Spleen (tissue), 11 donors: ENCODE results near the gene SLC35F1. TPM values are rescaled to one million over a fixed set of nuclear protein-coding genes. Genes with fewer than 3 reads are reported as not detected.

ENCODE experiments used
- DNase-seq: peaks from one replicate; pipeline ENCODE4 v3.0.0-alpha.2; 2020
- H3K27ac ChIP-seq, 8 donors: fragments of 200-600 bp; sonication (generic) in 7 of 8; 1 replicate in 4 of 8; 2 replicates in 4 of 8; pipeline versions ENCODE4 v1.5.0 to v1.8.0; 2016 to 2021; ENCODE audit warnings: inconsistent platforms in 4 of 8, mild to moderate bottlenecking in 4 of 8, moderate library complexity in 1 of 8
- H3K27me3 ChIP-seq, 7 donors: fragments of 200-600 bp; sonication (generic) in 6 of 7; replicated peaks in 1 of 7; 1 replicate in 4 of 7; 2 replicates in 3 of 7; pipeline versions ENCODE4 v1.5.0 to v1.8.0; 2016 to 2021; ENCODE audit warnings: inconsistent platforms in 3 of 7, mild to moderate bottlenecking in 1 of 7
- H3K36me3 ChIP-seq, 6 donors: fragments of 200-600 bp; sonication (generic) in 5 of 6; 1 replicate in 4 of 6; 2 replicates in 2 of 6; pipeline versions ENCODE4 v1.5.0 to v1.8.0; 2016 to 2021; ENCODE audit warnings: inconsistent platforms in 2 of 6
- H3K4me1 ChIP-seq, 6 donors: fragments of 200-600 bp; sonication (generic) in 5 of 6; 1 replicate in 3 of 6; 2 replicates in 3 of 6; pipeline versions ENCODE4 v1.5.0 to v1.8.0; 2016 to 2021; ENCODE audit warnings: inconsistent platforms in 3 of 6
- H3K4me3 ChIP-seq, 8 donors: fragments of 200-600 bp; sonication (generic) in 7 of 8; 1 replicate in 4 of 8; 2 replicates in 4 of 8; pipeline versions ENCODE4 v1.5.0 to v1.8.0; 2016 to 2021; ENCODE audit warnings: inconsistent platforms in 4 of 8, mild to moderate bottlenecking in 4 of 8, moderate library complexity in 2 of 8
- H3K9me3 ChIP-seq, 8 donors: fragments of 200-600 bp; sonication (generic) in 7 of 8; 1 replicate in 4 of 8; 2 replicates in 4 of 8; pipeline versions ENCODE4 v1.5.0 to v1.8.0; 2016 to 2021; ENCODE audit warnings: inconsistent platforms in 4 of 8
- CTCF ChIP-seq, 11 experiments: fragments of 200-600 bp in 7 of 11; fragments of 450-650 bp in 4 of 11; sonication (generic) in 4 of 11; IDR thresholded peaks in 8 of 11; conservative IDR thresholded peaks in 3 of 11; 1 replicate in 7 of 11; 2 replicates in 4 of 11; pipeline versions ENCODE4 v1.4.0 to v1.8.0; 2016 to 2021; ENCODE audit warnings: antibody characterized with exemption in 11 of 11, inconsistent platforms in 4 of 11, mild to moderate bottlenecking in 1 of 11
- POLR2A ChIP-seq, 3 donors: fragments of 450-650 bp; IDR thresholded peaks; one replicate each; pipeline ENCODE4 v1.5.1; 2017; ENCODE audit warnings: antibody characterized with exemption in 3 of 3, mild to moderate bottlenecking in 1 of 3
- POLR2AphosphoS5 ChIP-seq, 3 donors: sonication (generic); formaldehyde crosslinking; IDR thresholded peaks; one replicate each; pipeline ENCODE4 v1.5.1; 2017; ENCODE audit warnings: antibody characterized with exemption in 3 of 3
- WGBS, 5 donors: extraction: QIAGEN DNeasy Blood & Tissue Kit in 3 of 5; methylation state at CpG; one replicate each; pipeline versions ENCODE4 v1.1.5 to v1.1.7; 2013 to 2018; 5-methylcytosine and 5-hydroxymethylcytosine counted together
- intact Hi-C: fragments of 100-400 bp; cut with DNase I; formaldehyde crosslinking; loops from one replicate; pipeline ENCODE4 v1.15.0; 2023; ENCODE audit warnings: low total_unique reads
- polyA plus RNA-seq, 3 donors: library from polyadenylated mRNA; stranded (reverse); fragments of 200-250 nt; gene quantifications; one replicate each; pipeline ENCODE4 v1.2.1, GENCODE V29; 2013
- total RNA-seq, 7 donors: library from RNA; depleted of rRNA in 3 of 7; stranded (reverse); fragments of >200 nt in 3 of 7; fragmentation: NEBNext Ultra II Directional in 4 of 7; extraction: Animal tissue kit (Norgen Biotek cat#: 25700) in 4 of 7; gene quantifications; one replicate each; pipeline versions ENCODE4 v1.1.0 to v1.2.1, GENCODE V29; 2016 to 2021
- donor health status: healthy with polysubstance abuse.
- donor health status: DM: no; HTN: no; CAD: no; lungs with moderate emphysema.
- donor health status: DM: no; HTN: no; CAD: no.
- donor health status: Bipolar disorder and iron deficiency.
- donor health status: healthy.
- donor health status: DM: no; HTN: no; CAD: no.
- donor health status: DM: yes; HTN: yes; CAD: no.

Gene SLC35F1
- total and polyA plus RNA-seq, 10 donors, result 0.13 to 4.0 (median 1.6) TPM

GRCh38 chr6:118304321-118304720, 397.3 kb downstream of the SLC35F1 start:
- Histone ChIP-seq H3K4me1 (no peaks in the 10 kb centered on the region), H3K9me3 (no peaks in the 10 kb centered on the region), H3K36me3 (no peaks in the 10 kb centered on the region), H3K4me3 (no peak overlapping the region), H3K27ac (no peak overlapping the region), H3K27me3 (no peaks in the 10 kb centered on the region)
- no peak for TF ChIP-seq CTCF (IDR thresholded peaks at IDR 0.05 in 8 of 11, conservative IDR thresholded peaks at IDR 0.05 in 3 of 11)
- TF ChIP-seq POLR2A (IDR thresholded peaks at IDR 0.05), result no peak
- no peak for TF ChIP-seq POLR2AphosphoS5 (IDR thresholded peaks at IDR 0.05)
- intact Hi-C loops, result no loop called here
- DNase-seq, result no peak
- 74 to 96% (median 89%) methylated on average over 1 of the region's 1 CpG for whole genome bisulfite sequencing, 5 donors

GRCh38 chr6:118305081-118305480, 398.0 kb downstream of the SLC35F1 start:
- Histone ChIP-seq H3K9me3 (no peaks in the 10 kb centered on the region), H3K27me3 (no peaks in the 10 kb centered on the region), H3K36me3 (no peaks in the 10 kb centered on the region), H3K4me1 (no peaks in the 10 kb centered on the region), H3K27ac (no peak overlapping the region), H3K4me3 (no peak overlapping the region)
- DNase-seq, result no peak
- intact Hi-C loops, result no loop called here
- WGBS, 5 donors, result 89 to 100% (median 90%) methylated on average over 1 of the region's 1 CpG
- no peak for TF ChIP-seq POLR2A (IDR thresholded peaks at IDR 0.05)
- no peak for TF ChIP-seq CTCF (IDR thresholded peaks at IDR 0.05 in 8 of 11, conservative IDR thresholded peaks at IDR 0.05 in 3 of 11)
- TF ChIP-seq POLR2AphosphoS5 (IDR thresholded peaks at IDR 0.05), result no peak

GRCh38 chr6:118306392-118307238, 399.6 kb downstream of the SLC35F1 start:
- Histone ChIP-seq H3K36me3 (no peaks in the 10 kb centered on the region), H3K4me3 (no peak overlapping the region), H3K9me3 (no peaks in the 10 kb centered on the region), H3K27ac (no peak overlapping the region), H3K27me3 (no peaks in the 10 kb centered on the region), H3K4me1 (no peaks in the 10 kb centered on the region)
- whole genome bisulfite sequencing, 5 donors, result 79 to 90% (median 83%) methylated on average over 6 of the region's 6 CpGs
- DNase-seq, result no peak
- intact Hi-C loops, result no loop called here
- TF ChIP-seq CTCF (IDR thresholded peaks at IDR 0.05 in 8 of 11, conservative IDR thresholded peaks at IDR 0.05 in 3 of 11) (no peak), POLR2AphosphoS5 (IDR thresholded peaks at IDR 0.05) (no peak), POLR2A (IDR thresholded peaks at IDR 0.05) (no peak)

GRCh38 chr6:118307581-118307980, 400.5 kb downstream of the SLC35F1 start:
- TF ChIP-seq POLR2A (IDR thresholded peaks at IDR 0.05) (no peak), CTCF (IDR thresholded peaks at IDR 0.05 in 8 of 11, conservative IDR thresholded peaks at IDR 0.05 in 3 of 11) (no peak), POLR2AphosphoS5 (IDR thresholded peaks at IDR 0.05) (no peak)
- Histone ChIP-seq H3K4me1 (no peaks in the 10 kb centered on the region), H3K9me3 (no peaks in the 10 kb centered on the region), H3K36me3 (no peaks in the 10 kb centered on the region), H3K4me3 (no peak overlapping the region), H3K27ac (no peak overlapping the region), H3K27me3 (no peaks in the 10 kb centered on the region)
- intact Hi-C loops, result no loop called here
- no peak for DNase-seq
- WGBS, 5 donors, result 67 to 90% (median 86%) methylated on average over 8 of the region's 8 CpGs
